Stomach (tissue), 4 donors: ENCODE results near the gene GIPC2.

Experiments
- CTCF ChIP-seq, 7 experiments: fragments of 450-650 bp in 4 of 7; fragments of 200-600 bp in 3 of 7; sonication (generic) in 3 of 7; IDR thresholded peaks; one replicate each; pipeline ENCODE4 v1.5.1; 2016 to 2019; ENCODE audit warnings: antibody characterized with exemption in 7 of 7, control low read depth in 2 of 7, mild to moderate bottlenecking in 1 of 7
- EP300 ChIP-seq: sonication (generic); formaldehyde crosslinking; IDR thresholded peaks from one replicate; pipeline ENCODE4 v1.6.1; 2017; ENCODE audit warnings: antibody characterized with exemption
- POLR2A ChIP-seq, 4 donors: fragments of 450-650 bp; IDR thresholded peaks; one replicate each; pipeline ENCODE4 v1.6.1; 2016; ENCODE audit warnings: antibody characterized with exemption in 4 of 4, control low read depth in 2 of 4, mild to moderate bottlenecking in 1 of 4, moderate library complexity in 1 of 4
- POLR2AphosphoS5 ChIP-seq, 3 donors: sonication (generic); formaldehyde crosslinking; IDR thresholded peaks; one replicate each; pipeline ENCODE4 v1.6.1; 2016; ENCODE audit warnings: antibody characterized with exemption in 3 of 3

GRCh38 chr1:78178816-78179215, 133.1 kb downstream of the GIPC2 start:
- TF ChIP-seq CTCF (IDR thresholded peaks at IDR 0.05) = no peak
- TF ChIP-seq POLR2A (IDR thresholded peaks at IDR 0.05) = no peak
- TF ChIP-seq POLR2AphosphoS5 (IDR thresholded peaks at IDR 0.05) = no peak
- no peak for TF ChIP-seq EP300
